SU-DHL-6 (cell line): ENCODE data around the gene ECHDC3.

ENCODE experiments used
- EZH2phosphoT487 ChIP-seq: fragments of 200-600 bp; sonication (generic), shearing (Covaris generic); conservative IDR thresholded peaks from 2 replicates; pipeline ENCODE4 v1.6.1; 2018; ENCODE audit warnings: mild to moderate bottlenecking, antibody characterized with exemption, low read length, moderate library complexity, mixed read lengths
- TF ChIP-seq, protein P1 (sequence below): fragments of 200-600 bp; sonication (generic); IDR thresholded peaks from one replicate; pipeline ENCODE4 v1.5.1; 2017; ENCODE audit warnings: antibody characterized with exemption, mild to moderate bottlenecking, low read length, moderate library complexity; ENCODE audit not compliant: insufficient read depth, poor library complexity, severe bottlenecking

DNA sequence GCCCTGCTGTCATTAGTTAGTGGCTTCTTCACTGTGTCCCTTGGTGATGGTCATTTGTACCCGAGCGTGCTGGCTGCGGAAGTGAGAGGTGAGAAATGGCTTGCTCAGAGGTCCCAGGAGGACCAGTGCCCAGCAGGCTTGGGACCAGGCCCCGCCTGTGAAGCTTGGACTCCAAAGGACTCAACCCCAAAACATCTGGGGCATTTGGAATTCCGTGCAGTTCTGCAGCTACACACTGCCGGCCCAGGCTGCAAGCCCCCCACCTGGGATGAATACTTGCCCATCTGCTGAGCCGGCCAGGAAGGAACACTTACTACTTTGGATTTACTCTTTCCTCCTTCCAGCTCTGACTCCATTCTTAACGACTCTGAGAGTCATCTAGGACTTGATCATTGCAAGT is 18.0 kb downstream of the ECHDC3 start:
- TF ChIP-seq, protein P1, sequence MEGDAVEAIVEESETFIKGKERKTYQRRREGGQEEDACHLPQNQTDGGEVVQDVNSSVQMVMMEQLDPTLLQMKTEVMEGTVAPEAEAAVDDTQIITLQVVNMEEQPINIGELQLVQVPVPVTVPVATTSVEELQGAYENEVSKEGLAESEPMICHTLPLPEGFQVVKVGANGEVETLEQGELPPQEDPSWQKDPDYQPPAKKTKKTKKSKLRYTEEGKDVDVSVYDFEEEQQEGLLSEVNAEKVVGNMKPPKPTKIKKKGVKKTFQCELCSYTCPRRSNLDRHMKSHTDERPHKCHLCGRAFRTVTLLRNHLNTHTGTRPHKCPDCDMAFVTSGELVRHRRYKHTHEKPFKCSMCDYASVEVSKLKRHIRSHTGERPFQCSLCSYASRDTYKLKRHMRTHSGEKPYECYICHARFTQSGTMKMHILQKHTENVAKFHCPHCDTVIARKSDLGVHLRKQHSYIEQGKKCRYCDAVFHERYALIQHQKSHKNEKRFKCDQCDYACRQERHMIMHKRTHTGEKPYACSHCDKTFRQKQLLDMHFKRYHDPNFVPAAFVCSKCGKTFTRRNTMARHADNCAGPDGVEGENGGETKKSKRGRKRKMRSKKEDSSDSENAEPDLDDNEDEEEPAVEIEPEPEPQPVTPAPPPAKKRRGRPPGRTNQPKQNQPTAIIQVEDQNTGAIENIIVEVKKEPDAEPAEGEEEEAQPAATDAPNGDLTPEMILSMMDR: no peak
- no peak for TF ChIP-seq EZH2phosphoT487
